KMS-11 (cell line): ENCODE data around the gene YPEL3.

ENCODE experiments used
- H2AFZ ChIP-seq: fragments of 200-600 bp; sonication (generic); 2 replicates; pipeline ENCODE4 v1.6.1; 2016; ENCODE audit warnings: antibody characterized with exemption, mixed run types, low read depth
- H3K27ac ChIP-seq: fragments of 200-600 bp; sonication (generic); 2 replicates; pipeline ENCODE4 v1.6.1; 2016; ENCODE audit warnings: mild to moderate bottlenecking, mixed run types
- H3K27me3 ChIP-seq: fragments of 200-600 bp; sonication (generic); 2 replicates; pipeline ENCODE4 v1.6.1; 2017; ENCODE audit warnings: mild to moderate bottlenecking, low read depth, mixed run types, moderate library complexity; ENCODE audit not compliant: insufficient read depth
- H3K36me3 ChIP-seq: fragments of 200-600 bp; sonication (generic); 2 replicates; pipeline ENCODE4 v1.6.1; 2017; ENCODE audit warnings: mild to moderate bottlenecking, mixed run types; ENCODE audit not compliant: insufficient read depth
- H3K4me1 ChIP-seq: fragments of 200-600 bp; sonication (generic); 2 replicates; pipeline ENCODE4 v1.6.1; 2016; ENCODE audit warnings: mild to moderate bottlenecking, low read depth, mixed run types; ENCODE audit not compliant: poor library complexity, severe bottlenecking
- H3K4me2 ChIP-seq: fragments of 200-600 bp; sonication (generic); 2 replicates; pipeline ENCODE4 v1.7.0; 2016; ENCODE audit warnings: mild to moderate bottlenecking, mixed run types
- H3K4me3 ChIP-seq: fragments of 200-600 bp; sonication (generic); IDR thresholded peaks from 2 replicates; pipeline ENCODE4 v1.6.1; 2017; ENCODE audit warnings: low read depth, low read length, mixed read lengths; ENCODE audit not compliant: insufficient read depth
- H3K79me2 ChIP-seq: fragments of 200-600 bp; sonication (generic); 2 replicates; pipeline ENCODE4 v1.6.1; 2016; ENCODE audit warnings: low read depth, mixed run types; ENCODE audit not compliant: insufficient read depth
- H3K9ac ChIP-seq: fragments of 200-600 bp; sonication (generic); 2 replicates; pipeline ENCODE4 v1.6.1; 2016; ENCODE audit warnings: mild to moderate bottlenecking, mixed run types
- H4K20me1 ChIP-seq: fragments of 200-600 bp; sonication (generic); 2 replicates; pipeline ENCODE4 v1.6.1; 2016; ENCODE audit warnings: mild to moderate bottlenecking, mixed run types; ENCODE audit not compliant: insufficient read depth
- CTCF ChIP-seq: fragments of 200-600 bp; sonication (generic); conservative IDR thresholded peaks from 2 replicates; pipeline ENCODE4 v1.6.1; 2017; ENCODE audit warnings: low read depth, mild to moderate bottlenecking, antibody characterized with exemption, low read length, moderate library complexity, mixed read lengths

The YPEL3 gene

GRCh38 chr16:30083216-30084055, 12.6 kb downstream of the YPEL3 start:
- no peak for TF ChIP-seq CTCF
- Histone ChIP-seq H3K36me3 (peaks cover 3% of the 10 kb centered on the region; the same call in 1 of the 2 replicates), H4K20me1 (no peaks in the 10 kb centered on the region), H3K79me2 (peaks cover 15% of the 10 kb centered on the region), H3K4me2 (no peak overlapping the region), H3K9ac (no peak overlapping the region), H3K4me3 (no peak overlapping the region), H3K4me1 (peaks cover 7% of the 10 kb centered on the region), H2AFZ (no peak overlapping the region), H3K27ac (no peak overlapping the region), H3K27me3 (no peaks in the 10 kb centered on the region)

DNA sequence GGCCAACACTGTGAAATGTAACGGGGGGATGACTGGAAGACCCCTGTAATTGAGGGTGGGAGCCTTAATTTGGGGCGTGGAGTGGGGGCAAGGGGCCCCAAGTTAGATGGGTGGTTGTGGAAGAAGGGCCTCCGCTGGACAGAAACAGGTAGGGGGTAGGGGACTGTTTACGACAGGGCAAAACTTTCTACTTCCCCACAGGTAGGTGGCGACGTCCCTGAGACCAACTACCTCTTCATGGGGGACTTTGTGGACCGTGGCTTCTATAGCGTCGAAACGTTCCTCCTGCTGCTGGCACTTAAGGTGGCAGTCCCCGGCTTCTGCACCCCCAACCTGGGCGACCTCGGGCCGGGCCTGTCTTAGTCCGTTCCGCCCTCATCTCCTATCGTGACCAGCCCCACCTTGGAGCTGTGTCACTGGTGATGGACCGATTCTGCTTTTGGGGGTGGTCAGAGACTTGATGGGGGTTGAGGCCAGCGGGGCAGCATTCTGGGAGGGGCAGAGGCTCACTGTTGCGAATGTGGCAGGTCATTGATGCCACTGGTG, 13.4 kb downstream of the YPEL3 start:
- Histone ChIP-seq H2AFZ (no peak overlapping the region), H4K20me1 (no peaks in the 10 kb centered on the region), H3K27me3 (no peaks in the 10 kb centered on the region), H3K79me2 (peaks cover 23% of the 10 kb centered on the region), H3K27ac (no peak overlapping the region), H3K9ac (no peak overlapping the region), H3K4me1 (peaks cover 5% of the 10 kb centered on the region), H3K36me3 (peaks cover 3% of the 10 kb centered on the region; the same call in 1 of the 2 replicates), H3K4me3 (no peak overlapping the region), H3K4me2 (no peak overlapping the region)
- TF ChIP-seq CTCF: no peak

GRCh38 chr16:30079480-30079879, 16.5 kb downstream of the YPEL3 start:
- no peak for TF ChIP-seq CTCF
- no peak overlapping the region for H3K27ac ChIP-seq
- no peaks in the 10 kb centered on the region for H3K27me3 ChIP-seq
- H3K36me3 ChIP-seq: peaks cover 3% of the 10 kb centered on the region; the same call in 1 of the 2 replicates
- H3K4me1 ChIP-seq: peaks cover 20% of the 10 kb centered on the region
- no peak overlapping the region for H3K4me2 ChIP-seq
- no peak overlapping the region for H3K4me3 ChIP-seq
- no peaks in the 10 kb centered on the region for H4K20me1 ChIP-seq
- H2AFZ ChIP-seq: no peak overlapping the region
- peaks cover 39% of the 10 kb centered on the region for H3K79me2 ChIP-seq
- H3K9ac ChIP-seq: no peak overlapping the region

DNA sequence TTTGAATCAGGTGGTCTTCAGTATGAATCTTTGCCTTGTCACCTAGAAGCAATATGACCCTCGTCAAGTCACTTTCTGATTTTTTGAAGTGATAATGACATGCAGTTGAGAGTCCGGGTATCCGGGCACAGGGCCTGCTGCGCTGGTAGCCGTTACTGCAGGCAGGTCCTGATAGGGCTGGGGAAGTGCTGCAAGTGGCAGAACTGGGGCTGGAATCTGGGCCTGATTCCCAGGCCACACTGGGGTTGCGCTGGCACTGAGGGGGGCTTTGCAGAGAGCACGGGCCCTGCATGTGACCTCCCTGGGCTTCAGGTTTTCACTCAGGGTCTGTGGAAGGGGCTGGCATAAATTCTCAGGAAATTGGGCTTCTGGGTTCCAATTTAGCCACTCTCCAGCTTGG, 17.3 kb downstream of the YPEL3 start:
- TF ChIP-seq CTCF: no peak
- peaks cover 39% of the 10 kb centered on the region for H3K79me2 ChIP-seq
- H3K4me1 ChIP-seq: peaks cover 20% of the 10 kb centered on the region
- no peak overlapping the region for H2AFZ ChIP-seq
- no peaks in the 10 kb centered on the region for H4K20me1 ChIP-seq
- no peak overlapping the region for H3K27ac ChIP-seq
- H3K27me3 ChIP-seq: no peaks in the 10 kb centered on the region
- H3K4me3 ChIP-seq: no peak overlapping the region
- H3K4me2 ChIP-seq: no peak overlapping the region
- H3K36me3 ChIP-seq: peaks cover 3% of the 10 kb centered on the region; the same call in 1 of the 2 replicates
- no peak overlapping the region for H3K9ac ChIP-seq
